Thymus (tissue), 11 donors: ENCODE data around the gene CCR7. TPM values are rescaled to one million over a fixed set of nuclear protein-coding genes. Genes with fewer than 3 reads are reported as not detected.

Experiments used
- DNase-seq, 9 donors: peaks; one replicate each; pipeline ENCODE4 v3.0.0-alpha.2; 2013; ENCODE audit warnings: low spot score in 9 of 9, low read depth in 6 of 9, missing footprints in 1 of 9
- H3K27ac ChIP-seq, 2 donors: one replicate each; pipeline ENCODE4 v1.5.1; 2013; ENCODE audit warnings: control low read depth in 1 of 2, low read depth in 1 of 2, low read length in 1 of 2, mild to moderate bottlenecking in 1 of 2, moderate library complexity in 1 of 2
- H3K27me3 ChIP-seq, 2 donors: one replicate each; pipeline ENCODE4 v1.5.1; 2013; ENCODE audit warnings: low read length in 1 of 2; ENCODE audit not compliant: control insufficient read depth in 2 of 2, insufficient read depth in 1 of 2
- H3K36me3 ChIP-seq, 2 donors: one replicate each; pipeline ENCODE4 v1.5.1; 2013; ENCODE audit warnings: low read length in 1 of 2, mild to moderate bottlenecking in 1 of 2, moderate library complexity in 1 of 2; ENCODE audit not compliant: control insufficient read depth in 2 of 2, insufficient read depth in 2 of 2
- H3K4me1 ChIP-seq, 2 donors: one replicate each; pipeline ENCODE4 v1.5.1; 2013; ENCODE audit warnings: low read length in 2 of 2; ENCODE audit not compliant: control insufficient read depth in 2 of 2, insufficient read depth in 2 of 2
- H3K4me3 ChIP-seq, 2 donors: one replicate each; pipeline ENCODE4 v1.5.1; 2013; ENCODE audit warnings: low read length in 2 of 2, control low read depth in 1 of 2, mild to moderate bottlenecking in 1 of 2
- H3K9me3 ChIP-seq, 2 donors: one replicate each; pipeline ENCODE4 v1.5.1; 2013; ENCODE audit warnings: low read length in 1 of 2, mild to moderate bottlenecking in 1 of 2; ENCODE audit not compliant: control insufficient read depth in 2 of 2, insufficient read depth in 1 of 2
- WGBS: extraction: QIAGEN DNeasy Blood & Tissue Kit; methylation state at CpG from one replicate; pipeline ENCODE4 v1.1.7; 2013; 5-methylcytosine and 5-hydroxymethylcytosine counted together
- polyA plus RNA-seq: library from polyadenylated mRNA; stranded (reverse); fragments of 200-250 nt; gene quantifications from one replicate; pipeline ENCODE4 v1.2.3, GENCODE V29; 2013
- total RNA-seq: library from RNA; stranded (reverse); fragments of 120-200 nt; gene quantifications from one replicate; pipeline ENCODE4 v1.2.4, GENCODE V29; 2013
- donor health status: healthy.

The CCR7 gene
- total and polyA plus RNA-seq, 2 donors: 60.3 to 102 TPM

DNA sequence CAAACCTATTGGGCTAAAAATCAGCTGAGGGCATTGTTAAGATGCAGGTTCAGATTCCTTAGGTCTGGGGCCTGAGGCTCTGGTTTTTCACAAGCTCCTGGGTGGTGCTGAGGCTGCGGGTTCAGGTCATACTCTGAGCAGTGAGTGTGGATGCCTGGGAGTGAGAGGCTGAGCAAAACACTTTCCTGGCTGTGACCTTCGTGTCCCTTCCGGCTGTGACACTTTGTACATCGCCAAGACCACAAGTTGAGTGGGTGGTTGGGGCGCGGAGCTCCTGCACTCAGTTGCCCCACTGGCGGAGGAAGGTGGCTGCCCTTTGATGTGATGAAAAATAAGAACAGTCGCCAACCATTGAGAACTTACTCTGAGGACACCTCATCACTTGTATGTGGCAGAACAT is 24.8 kb downstream of the CCR7 start:
- Histone ChIP-seq H3K9me3 (no peaks in the 10 kb centered on the region), H3K27me3 (no peaks in the 10 kb centered on the region), H3K27ac (peak overlapping the region; percentile 89 to 96), H3K4me3 (no peak overlapping the region), H3K36me3 (no peaks in the 10 kb centered on the region), H3K4me1 (peaks cover 67 to 93% of the 10 kb centered on the region in 2 donors)
- DNase-seq: peak in 1 of 9 donors; percentile 65
- 27% methylated on average over 8 of the region's 8 CpGs for WGBS

DNA sequence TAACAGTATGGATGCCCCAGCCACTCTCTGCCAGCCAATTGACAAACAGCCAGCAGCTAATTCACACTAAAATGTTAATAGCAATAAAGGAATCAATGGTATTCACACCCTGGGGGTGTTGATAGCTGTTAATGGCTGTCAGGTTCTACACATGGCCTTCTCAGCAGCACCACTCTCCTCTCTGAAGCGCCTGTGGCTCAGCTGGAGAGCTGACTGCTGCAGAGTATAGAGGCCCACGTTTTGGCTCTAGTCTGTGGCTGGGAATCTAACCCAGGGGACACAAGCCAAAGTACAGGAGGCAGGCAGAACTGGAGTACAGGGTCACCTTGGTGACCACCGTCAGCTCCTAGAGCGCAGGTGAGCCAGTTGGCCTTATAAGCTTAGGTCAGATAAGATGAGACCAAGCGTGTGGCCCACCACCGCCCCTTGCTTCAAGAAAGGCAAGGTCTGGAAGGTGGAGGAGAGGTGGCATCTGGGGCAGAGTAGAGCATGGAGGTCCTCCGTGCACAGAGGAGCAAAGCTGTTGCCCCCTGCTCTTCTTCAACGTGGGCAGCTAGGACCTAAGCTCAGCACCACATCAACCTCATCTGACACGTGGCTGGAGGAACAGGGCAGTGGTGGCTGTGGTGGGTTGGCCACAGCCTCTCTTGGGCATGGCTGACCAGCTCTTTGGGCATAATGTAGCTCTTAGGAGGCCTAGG is 25.4 kb downstream of the CCR7 start:
- peak in 1 of 9 donors; percentile 48 for DNase-seq
- WGBS: 92% methylated on average over 9 of the region's 9 CpGs
- H3K27ac ChIP-seq: peak overlapping the region; percentile 89 to 96
- no peaks in the 10 kb centered on the region for H3K36me3 ChIP-seq
- H3K4me3 ChIP-seq: no peak overlapping the region
- H3K27me3 ChIP-seq: no peaks in the 10 kb centered on the region
- peaks cover 67 to 88% of the 10 kb centered on the region in 2 donors for H3K4me1 ChIP-seq
- H3K9me3 ChIP-seq: no peaks in the 10 kb centered on the region

DNA sequence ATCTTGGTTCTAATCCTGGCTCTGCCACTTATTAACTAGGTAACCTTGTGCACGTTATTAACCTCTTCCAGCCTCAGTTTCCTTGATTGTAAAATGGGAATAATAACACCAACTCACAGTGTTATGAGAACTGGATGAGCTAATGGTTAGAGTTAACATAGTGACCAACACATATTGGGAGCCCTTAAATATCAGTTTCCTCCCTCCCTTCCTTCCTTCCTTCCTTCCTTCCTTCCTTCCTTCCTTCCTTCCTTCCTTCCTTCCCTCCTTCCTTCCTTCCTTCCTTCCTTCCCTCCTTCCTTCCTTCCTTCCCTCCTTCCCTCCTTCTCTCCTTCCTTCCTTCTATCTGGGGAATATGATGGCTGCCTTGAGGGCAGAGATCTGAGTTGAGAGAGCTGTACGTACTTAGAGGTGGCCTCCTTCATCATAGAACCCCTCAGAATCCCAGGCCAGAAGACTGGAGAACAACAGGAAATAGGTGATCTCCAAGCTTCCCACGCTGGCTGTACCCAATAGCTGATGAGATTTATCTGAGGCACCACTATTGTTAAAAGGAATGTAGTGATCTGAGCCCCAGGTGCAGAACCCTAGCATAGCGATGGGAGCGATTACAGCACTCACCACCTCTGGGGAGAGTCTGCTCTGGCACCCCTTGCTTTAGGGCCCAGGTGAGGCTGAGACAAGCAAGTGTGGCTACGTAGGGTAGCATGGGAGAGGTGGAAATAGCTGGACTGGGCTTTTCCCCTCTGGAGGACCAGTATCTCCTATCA is 26.2 kb downstream of the CCR7 start:
- H3K36me3 ChIP-seq: no peaks in the 10 kb centered on the region
- H3K27me3 ChIP-seq: no peaks in the 10 kb centered on the region
- peaks cover 67 to 93% of the 10 kb centered on the region in 2 donors for H3K4me1 ChIP-seq
- no peak overlapping the region for H3K4me3 ChIP-seq
- no peaks in the 10 kb centered on the region for H3K9me3 ChIP-seq
- WGBS: 63% methylated on average over 6 of the region's 6 CpGs
- peak in 1 of 9 donors; percentile 64 for DNase-seq
- H3K27ac ChIP-seq: peak overlapping the region; percentile 89 to 96

DNA sequence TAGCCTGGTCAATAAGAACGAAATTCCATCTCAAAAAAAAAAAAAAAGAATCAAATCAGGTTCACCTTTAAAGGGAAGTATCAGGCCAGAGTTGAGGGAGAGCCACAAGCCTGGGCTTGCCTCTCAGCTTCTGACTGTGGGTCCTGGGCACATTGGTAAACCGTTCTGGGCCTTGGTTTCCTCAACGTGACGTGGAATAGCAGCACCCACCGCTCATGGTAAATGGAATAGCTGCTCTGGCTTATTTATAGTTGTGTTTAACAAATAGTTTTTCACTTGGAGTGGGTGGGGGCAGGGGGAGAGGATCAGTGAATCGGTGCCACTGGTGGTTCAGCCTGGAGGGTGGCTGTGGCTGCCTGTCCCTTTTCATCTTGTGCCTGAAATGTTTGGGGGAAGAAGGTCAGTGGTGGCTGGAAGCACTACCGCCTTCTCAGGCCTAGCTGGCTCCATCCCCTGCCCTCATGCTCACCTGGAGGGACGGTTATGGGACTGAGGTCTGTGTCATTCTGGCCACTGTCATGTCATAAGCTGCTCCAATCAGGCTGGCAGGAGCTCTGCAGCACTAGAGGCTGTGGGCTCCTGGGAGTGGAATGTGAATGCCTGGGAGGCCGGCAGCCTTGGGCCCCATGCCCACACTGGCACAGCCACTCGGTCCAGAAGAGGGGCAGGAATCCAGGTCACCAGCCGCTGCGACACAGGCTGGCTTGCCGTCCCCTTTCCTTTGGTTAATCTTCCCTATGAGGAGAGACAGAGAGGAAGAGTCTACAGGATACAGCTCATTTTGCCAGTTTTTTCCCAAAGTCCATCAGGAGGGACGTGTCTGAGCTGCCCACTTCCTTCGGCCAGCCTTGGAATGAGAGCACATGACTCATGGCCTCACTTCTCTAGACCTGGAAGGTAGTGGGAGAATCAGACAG is 27.0 kb downstream of the CCR7 start:
- 96% methylated on average over 15 of the region's 15 CpGs for whole genome bisulfite sequencing
- H3K4me1 ChIP-seq: peaks cover 70 to 93% of the 10 kb centered on the region in 2 donors
- H3K9me3 ChIP-seq: no peaks in the 10 kb centered on the region
- no peaks in the 10 kb centered on the region for H3K27me3 ChIP-seq
- no peak overlapping the region for H3K4me3 ChIP-seq
- no peaks in the 10 kb centered on the region for H3K36me3 ChIP-seq
- DNase-seq: no peak
- H3K27ac ChIP-seq: peak overlapping the region; percentile 48 to 56

DNA sequence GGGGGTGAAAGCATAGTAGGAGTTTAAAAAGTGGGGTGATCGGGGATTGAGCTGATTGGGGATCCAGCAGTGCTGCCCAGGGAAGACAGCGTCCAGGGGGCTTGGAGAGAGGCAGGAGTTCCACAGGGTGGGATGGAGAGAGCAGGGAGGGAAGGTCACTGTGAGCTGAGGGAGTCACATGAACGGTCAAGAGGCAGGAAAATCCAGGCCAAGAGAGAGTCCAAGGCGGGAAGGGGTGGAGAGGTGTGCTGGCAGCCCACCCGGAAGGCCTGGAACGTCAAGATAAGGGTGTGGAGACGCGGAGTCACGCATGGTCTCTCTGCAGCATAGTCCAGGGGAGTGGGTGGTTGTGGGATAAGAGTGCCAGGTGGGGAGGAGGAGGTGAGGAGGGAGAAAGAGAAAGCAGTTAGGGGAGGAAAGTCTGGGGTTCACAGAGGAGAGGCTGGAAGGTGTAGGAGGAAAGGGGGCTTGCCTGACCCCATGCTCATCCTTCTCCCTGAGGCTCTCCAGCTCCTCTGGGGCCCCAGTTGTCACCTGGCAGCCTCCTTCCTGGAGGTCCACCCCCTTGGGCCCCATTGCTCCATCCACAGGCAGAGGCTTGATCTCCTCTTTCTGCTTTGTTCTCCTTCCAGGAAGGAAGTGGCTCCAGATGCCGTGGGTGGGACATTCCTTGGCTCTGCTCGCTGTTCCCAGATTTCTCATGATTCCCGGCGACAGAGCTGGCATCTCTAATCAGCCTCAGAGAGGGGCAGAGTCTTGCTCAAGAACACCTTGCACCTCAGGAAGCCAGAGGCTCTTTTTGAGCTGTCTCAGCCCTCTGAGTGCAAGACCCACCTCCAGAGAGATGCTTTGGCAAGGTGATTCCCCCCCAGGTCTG is 28.7 kb downstream of the CCR7 start:
- H3K27ac ChIP-seq: peak overlapping the region; percentile 54 to 78
- no peak for DNase-seq
- peaks cover 69 to 93% of the 10 kb centered on the region in 2 donors for H3K4me1 ChIP-seq
- no peaks in the 10 kb centered on the region for H3K36me3 ChIP-seq
- no peaks in the 10 kb centered on the region for H3K9me3 ChIP-seq
- no peak overlapping the region for H3K4me3 ChIP-seq
- no peaks in the 10 kb centered on the region for H3K27me3 ChIP-seq
- 80% methylated on average over 13 of the region's 13 CpGs for WGBS

DNA sequence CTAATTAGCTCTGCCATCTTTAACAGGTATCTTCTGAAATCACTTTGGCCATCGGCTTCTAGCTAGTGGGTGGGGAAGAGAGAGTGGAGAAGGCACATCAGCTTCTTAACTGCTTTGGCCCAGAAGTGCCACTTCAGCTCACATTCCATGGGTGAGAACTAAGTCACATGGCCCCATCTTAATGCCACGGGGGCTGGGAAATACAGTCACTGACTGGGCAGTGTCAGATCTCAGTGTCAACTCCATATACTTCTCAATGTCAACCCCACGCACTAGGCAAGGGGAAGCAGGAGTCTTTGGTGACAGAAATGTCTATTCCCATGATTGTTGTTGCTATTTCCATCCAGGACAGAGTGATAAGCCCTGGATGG is 29.4 kb downstream of the CCR7 start:
- peak overlapping the region in 1 of 2 donors; percentile 49 for H3K27ac ChIP-seq
- no peaks in the 10 kb centered on the region for H3K9me3 ChIP-seq
- peaks cover 67 to 93% of the 10 kb centered on the region in 2 donors for H3K4me1 ChIP-seq
- 93% methylated on average over 3 of the region's 3 CpGs for WGBS
- H3K4me3 ChIP-seq: no peak overlapping the region
- no peaks in the 10 kb centered on the region for H3K27me3 ChIP-seq
- no peak for DNase-seq
- no peaks in the 10 kb centered on the region for H3K36me3 ChIP-seq

DNA sequence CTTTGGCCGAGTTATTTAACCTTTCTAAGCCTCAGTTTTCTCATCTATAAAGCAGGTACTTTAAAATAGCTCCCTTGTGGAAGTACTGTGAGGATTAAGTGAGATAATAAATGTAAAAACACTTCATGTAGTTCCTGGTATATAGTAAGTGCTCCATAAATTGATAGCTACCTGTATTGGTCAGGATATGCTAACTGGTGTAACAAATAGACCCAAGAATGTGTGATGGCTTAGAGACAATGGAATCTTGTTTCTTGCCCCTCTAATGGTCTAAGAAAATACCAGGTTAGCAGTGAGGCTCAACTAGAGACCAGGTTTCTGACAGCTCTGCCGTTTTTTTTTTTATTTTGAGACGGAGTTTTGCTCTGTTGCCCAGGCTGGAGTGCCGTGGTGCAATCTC is 29.8 kb downstream of the CCR7 start:
- Histone ChIP-seq H3K9me3 (no peaks in the 10 kb centered on the region), H3K27me3 (no peaks in the 10 kb centered on the region), H3K4me1 (peaks cover 65 to 93% of the 10 kb centered on the region in 2 donors), H3K27ac (no peak overlapping the region), H3K36me3 (no peaks in the 10 kb centered on the region), H3K4me3 (no peak overlapping the region)
- DNase-seq: no peak
- 95% methylated on average over 4 of the region's 4 CpGs for WGBS

DNA sequence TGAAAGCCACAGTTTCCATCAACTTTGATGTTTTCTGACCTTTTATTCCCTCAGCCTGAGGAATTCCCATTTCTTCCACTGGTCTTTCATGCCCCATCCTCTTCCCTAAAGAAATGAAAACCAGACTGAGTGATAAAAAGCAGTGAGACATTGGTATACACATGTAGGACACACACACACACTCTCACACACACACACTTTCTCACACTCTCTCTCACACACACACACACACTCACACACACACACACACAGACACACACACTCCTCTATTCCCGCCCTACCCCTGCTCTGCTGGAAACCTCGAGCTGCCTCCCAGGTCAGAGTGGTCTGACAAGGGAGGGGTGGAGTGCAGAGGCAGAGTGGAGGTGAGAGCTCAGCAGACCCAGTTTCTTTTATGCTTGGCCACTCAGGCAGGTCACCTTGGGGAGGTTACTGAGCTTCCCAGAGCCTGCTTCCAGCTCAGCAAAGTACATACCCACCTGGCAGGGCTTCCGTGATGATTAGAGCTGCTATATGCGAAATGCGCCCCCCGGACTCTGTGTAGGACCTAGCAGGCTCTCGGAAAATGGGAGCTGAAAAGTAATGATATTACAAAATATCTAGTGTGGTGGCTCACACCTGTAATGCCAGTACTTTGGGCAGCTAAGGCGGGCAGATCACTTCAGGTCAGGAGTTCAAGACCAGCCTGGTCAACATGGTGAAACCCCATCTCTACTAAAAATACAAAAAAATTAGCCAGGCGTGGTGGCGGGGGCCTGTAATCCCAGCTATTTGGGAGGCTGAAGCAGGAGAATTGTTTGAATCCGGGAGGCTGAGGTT is 30.7 kb downstream of the CCR7 start:
- H3K36me3 ChIP-seq: no peaks in the 10 kb centered on the region
- peaks cover 57 to 88% of the 10 kb centered on the region in 2 donors for H3K4me1 ChIP-seq
- H3K9me3 ChIP-seq: no peaks in the 10 kb centered on the region
- H3K4me3 ChIP-seq: no peak overlapping the region
- WGBS: 93% methylated on average over 11 of the region's 11 CpGs
- H3K27me3 ChIP-seq: no peaks in the 10 kb centered on the region
- peak overlapping the region; percentile 3 to 94 for H3K27ac ChIP-seq
- DNase-seq: no peak
